Testis (tissue), 3 donors: ENCODE measurements around the gene SEMA5A. TPM values are rescaled to one million over a fixed set of nuclear protein-coding genes. Genes with fewer than 3 reads are reported as not detected.

ENCODE experiments used
- DNase-seq: peaks from one replicate; pipeline ENCODE4 v3.0.0-alpha.2; 2019
- H3K27ac ChIP-seq, 2 donors: fragments of 200-600 bp; sonication (generic); one replicate each; pipeline ENCODE4 v1.5.1; 2019
- H3K27me3 ChIP-seq: fragments of 200-600 bp; sonication (generic); one replicate; pipeline ENCODE4 v1.5.1; 2019
- H3K36me3 ChIP-seq: fragments of 200-600 bp; sonication (generic); one replicate; pipeline ENCODE4 v1.5.1; 2017; ENCODE audit warnings: low read depth; ENCODE audit errors: missing control alignments
- H3K4me1 ChIP-seq: fragments of 200-600 bp; sonication (generic); one replicate; pipeline ENCODE4 v1.5.1; 2019
- H3K4me3 ChIP-seq, 2 donors: fragments of 200-600 bp; sonication (generic); one replicate each; pipeline ENCODE4 v1.5.1; 2017 to 2019
- H3K9me3 ChIP-seq: fragments of 200-600 bp; sonication (generic); one replicate; pipeline ENCODE4 v1.5.1; 2017
- POLR2A ChIP-seq: fragments of 450-650 bp; IDR thresholded peaks from one replicate; pipeline ENCODE4 v1.6.1; 2017; ENCODE audit warnings: antibody characterized with exemption, mild to moderate bottlenecking, moderate library complexity
- WGBS, 2 donors: methylation state at CpG; one replicate each; pipeline ENCODE4 v1.1.5; 2018; 5-methylcytosine and 5-hydroxymethylcytosine counted together
- intact Hi-C: fragments of 100-400 bp; cut with DNase I; formaldehyde crosslinking; loops from one replicate; pipeline ENCODE4 v1.15.1; 2023; ENCODE audit warnings: low total_unique reads
- microRNA-seq, 2 donors: library from miRNA; unstranded; fragments of <30 nt; microRNA quantifications; one replicate each; pipeline ENCODE4, GENCODE V29; 2016; ENCODE audit warnings: borderline number of aligned reads in 2 of 2, borderline replicate concordance in 1 of 2
- polyA plus RNA-seq: library from polyadenylated mRNA; stranded (reverse); fragments of 350-450 nt; fragmentation: Illumina TruSeq; extraction: RNeasy Lipid Tissue Mini Kit (QIAGEN cat#74804); gene quantifications from one replicate; pipeline ENCODE4 v1.2.3, GENCODE V29; 2014; ENCODE audit warnings: low read depth, low replicate concordance; ENCODE audit not compliant: insufficient read depth
- small RNA-seq, 2 donors: library from RNA; depleted of rRNA; stranded (forward); fragments of <200 nt; gene quantifications; one replicate each; pipeline ENCODE3, GENCODE V24; 2016
- total RNA-seq, 2 donors: library from RNA; depleted of rRNA; stranded (reverse); fragments of >200 nt; gene quantifications; one replicate each; pipeline ENCODE4 v1.2.3, GENCODE V29; 2016
- TF ChIP-seq, protein P1 (sequence below), 3 experiments: fragments of 450-650 bp in 2 of 3; fragments of 200-600 bp in 1 of 3; sonication (generic) in 1 of 3; IDR thresholded peaks; one replicate each; pipeline ENCODE4 v1.5.1; 2016 to 2019; ENCODE audit warnings: antibody characterized with exemption in 3 of 3, mild to moderate bottlenecking in 2 of 3, moderate library complexity in 1 of 3

The SEMA5A gene
- total and polyA plus RNA-seq, 3 donors from 2014 or later: 3.4 to 12.8 (median 5.4) TPM

- Histone ChIP-seq H3K27me3 (no peaks in the 10 kb centered on the region), H3K4me3 (no peak overlapping the region), H3K4me1 (no peaks in the 10 kb centered on the region), H3K27ac (no peak overlapping the region), H3K9me3 (no peaks in the 10 kb centered on the region), H3K36me3 (no peaks in the 10 kb centered on the region)
- no peak for TF ChIP-seq POLR2A
- TF ChIP-seq, protein P1, sequence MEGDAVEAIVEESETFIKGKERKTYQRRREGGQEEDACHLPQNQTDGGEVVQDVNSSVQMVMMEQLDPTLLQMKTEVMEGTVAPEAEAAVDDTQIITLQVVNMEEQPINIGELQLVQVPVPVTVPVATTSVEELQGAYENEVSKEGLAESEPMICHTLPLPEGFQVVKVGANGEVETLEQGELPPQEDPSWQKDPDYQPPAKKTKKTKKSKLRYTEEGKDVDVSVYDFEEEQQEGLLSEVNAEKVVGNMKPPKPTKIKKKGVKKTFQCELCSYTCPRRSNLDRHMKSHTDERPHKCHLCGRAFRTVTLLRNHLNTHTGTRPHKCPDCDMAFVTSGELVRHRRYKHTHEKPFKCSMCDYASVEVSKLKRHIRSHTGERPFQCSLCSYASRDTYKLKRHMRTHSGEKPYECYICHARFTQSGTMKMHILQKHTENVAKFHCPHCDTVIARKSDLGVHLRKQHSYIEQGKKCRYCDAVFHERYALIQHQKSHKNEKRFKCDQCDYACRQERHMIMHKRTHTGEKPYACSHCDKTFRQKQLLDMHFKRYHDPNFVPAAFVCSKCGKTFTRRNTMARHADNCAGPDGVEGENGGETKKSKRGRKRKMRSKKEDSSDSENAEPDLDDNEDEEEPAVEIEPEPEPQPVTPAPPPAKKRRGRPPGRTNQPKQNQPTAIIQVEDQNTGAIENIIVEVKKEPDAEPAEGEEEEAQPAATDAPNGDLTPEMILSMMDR (IDR thresholded peaks at IDR 0.05): no peak
- DNase-seq: no peak
- intact Hi-C loops: no loop called here
- 42 to 44% methylated on average over 1 of the region's 1 CpG for WGBS, 2 donors
Measured at GRCh38 chr5:8997542-8998070, 548.3 kb downstream of the SEMA5A start.

DNA sequence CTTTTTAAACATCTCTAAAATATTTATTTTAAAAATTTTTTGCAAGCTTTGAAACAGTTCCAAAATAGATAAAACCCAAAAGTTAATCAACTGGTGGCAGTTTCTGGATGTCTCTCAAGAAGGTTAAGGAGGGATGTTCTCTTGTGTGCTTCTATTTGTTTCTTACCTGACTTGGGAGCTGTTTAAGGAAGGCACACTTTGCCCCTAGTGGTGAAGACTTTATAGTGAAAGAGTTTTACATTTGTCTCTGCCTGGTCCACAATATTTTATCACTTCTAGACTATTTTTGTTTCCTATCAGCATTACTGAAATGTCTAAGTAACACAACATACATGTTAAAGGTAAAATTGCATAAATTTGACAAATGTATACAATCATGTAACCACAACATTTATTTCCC, 552.8 kb downstream of the SEMA5A start:
- no peak for DNase-seq
- Histone ChIP-seq H3K27ac (no peak overlapping the region), H3K4me3 (no peak overlapping the region), H3K4me1 (no peaks in the 10 kb centered on the region), H3K27me3 (no peaks in the 10 kb centered on the region), H3K9me3 (no peaks in the 10 kb centered on the region), H3K36me3 (no peaks in the 10 kb centered on the region)
- intact Hi-C loops: no loop called here
- TF ChIP-seq, protein P1 (IDR thresholded peaks at IDR 0.05): peak in 1 of 3 experiments; percentile 33
- TF ChIP-seq POLR2A: no peak

Small RNA genes within 50 kb of the gene (microRNA-seq; reads per million reads assigned to microRNA genes)
- gene MIR4636: 0 to 0.69 reads per million in 2 donors

Small RNA genes within 50 kb of the gene (small RNA-seq; reads per million reads assigned to genes)
- gene MIR4636 (0 reads per million in 2 donors), gene SNORD123 (162 to 230 reads per million in 2 donors)

Other genes with a start within 250 kb of the SEMA5A start
- gene TAS2R1, start 84.3 kb upstream of the SEMA5A start, total RNA-seq: 1 to 10 TPM in 1 of 2 donors, under 1 TPM in 1; 0.50 to 1.3 TPM
- gene TAS2R1, start 84.3 kb upstream of the SEMA5A start, polyA plus RNA-seq: 1.1 TPM